Kidney (tissue), 14 donors: ENCODE data around the gene PHLDA1. TPM values are rescaled to one million over a fixed set of nuclear protein-coding genes. Genes with fewer than 3 reads are reported as not detected.

Experiments used
- DNase-seq, 5 donors: peaks; one replicate each; pipeline ENCODE4 v3.0.0-alpha.2; 2013 to 2020
- FAIRE-seq: peaks from 2 replicates; lab custom pipeline; 2012; peaks lifted over from hg19 to GRCh38; lab: Jason Lieb, UNC
- H3K27ac ChIP-seq, 2 donors: one replicate each; pipeline ENCODE4 v1.7.0; 2013; ENCODE audit warnings: low read depth in 2 of 2, low read length in 2 of 2, inconsistent platforms in 1 of 2
- H3K27me3 ChIP-seq: one replicate; pipeline ENCODE4 v1.7.1; 2013; ENCODE audit warnings: low read length, inconsistent platforms; ENCODE audit not compliant: control insufficient read depth, insufficient read depth
- H3K36me3 ChIP-seq, 3 donors: one replicate each; pipeline versions ENCODE4 v1.7.0 to v1.7.1; 2013; ENCODE audit warnings: low read length in 3 of 3, control low read depth in 1 of 3, inconsistent platforms in 1 of 3; ENCODE audit not compliant: insufficient read depth in 3 of 3, control insufficient read depth in 2 of 3
- H3K4me1 ChIP-seq, 3 donors: one replicate each; pipeline versions ENCODE4 v1.7.0 to v1.7.1; 2013; ENCODE audit warnings: low read length in 3 of 3, inconsistent platforms in 1 of 3, low read depth in 1 of 3; ENCODE audit not compliant: control insufficient read depth in 2 of 3, insufficient read depth in 2 of 3
- H3K4me3 ChIP-seq, 3 donors: one replicate each; pipeline versions ENCODE4 v1.7.0 to v1.8.1; 2013; ENCODE audit warnings: low read length in 3 of 3, control low read depth in 1 of 3, inconsistent platforms in 1 of 3
- H3K9ac ChIP-seq, 3 donors: one replicate each; pipeline versions ENCODE4 v1.7.0 to v1.7.1; 2013; ENCODE audit warnings: low read length in 3 of 3, control low read depth in 1 of 3, inconsistent platforms in 1 of 3
- H3K9me3 ChIP-seq, 3 donors: one replicate each; pipeline versions ENCODE4 v1.7.0 to v1.7.1; 2013; ENCODE audit warnings: low read length in 3 of 3, control low read depth in 1 of 3, inconsistent platforms in 1 of 3; ENCODE audit not compliant: control insufficient read depth in 2 of 3, insufficient read depth in 1 of 3
- intact Hi-C: fragments of 100-400 bp; cut with DNase I; formaldehyde crosslinking; loops from one replicate; pipeline ENCODE4 v1.11.1; 2022
- polyA plus RNA-seq: library from polyadenylated mRNA; stranded (reverse); fragments of 350-450 nt; fragmentation: Illumina TruSeq; extraction: RNeasy Lipid Tissue Mini Kit (QIAGEN cat#74804); gene quantifications from one replicate; pipeline ENCODE4 v1.2.3, GENCODE V29; 2014; ENCODE audit warnings: low read depth, low replicate concordance; ENCODE audit not compliant: insufficient read depth
- total RNA-seq: library from RNA; stranded (reverse); fragmentation: NEBNext Ultra II Directional; extraction: Animal tissue kit (Norgen Biotek cat#: 25700); gene quantifications from one replicate; pipeline ENCODE4 v1.2.1, GENCODE V29; 2021
- TF ChIP-seq, protein P1 (sequence below): IDR thresholded peaks from 3 replicates; pipeline ENCODE4 v1.5.1; 2012; ENCODE audit warnings: mild to moderate bottlenecking, moderate library complexity, borderline replicate concordance; ENCODE audit not compliant: insufficient read depth; ENCODE audit errors: extremely low read depth
- donor health status: control.
- donor health status: control.
- donor health status: control.
- donor health status: control.
- donor health status: control.
- donor health status: DM: yes; HTN: yes; CAD: no.
- donor health status: Normal renal cell carcinoma (clear cell type).

Gene PHLDA1
- total and polyA plus RNA-seq, 2 donors from 2014 or later = 9.5 to 15.3 TPM

GRCh38 chr12:76055393-76055792 lies 23.8 kb upstream of the PHLDA1 start:
- Histone ChIP-seq H3K36me3 (peaks cover 5 to 33% (median 15%) of the 10 kb centered on the region in 3 donors), H3K27me3 (no peaks in the 10 kb centered on the region), H3K4me3 (no peak overlapping the region), H3K9me3 (no peaks in the 10 kb centered on the region), H3K9ac (no peak overlapping the region), H3K27ac (no peak overlapping the region), H3K4me1 (no peaks in the 10 kb centered on the region)
- FAIRE-seq = no peak
- TF ChIP-seq, protein P1, sequence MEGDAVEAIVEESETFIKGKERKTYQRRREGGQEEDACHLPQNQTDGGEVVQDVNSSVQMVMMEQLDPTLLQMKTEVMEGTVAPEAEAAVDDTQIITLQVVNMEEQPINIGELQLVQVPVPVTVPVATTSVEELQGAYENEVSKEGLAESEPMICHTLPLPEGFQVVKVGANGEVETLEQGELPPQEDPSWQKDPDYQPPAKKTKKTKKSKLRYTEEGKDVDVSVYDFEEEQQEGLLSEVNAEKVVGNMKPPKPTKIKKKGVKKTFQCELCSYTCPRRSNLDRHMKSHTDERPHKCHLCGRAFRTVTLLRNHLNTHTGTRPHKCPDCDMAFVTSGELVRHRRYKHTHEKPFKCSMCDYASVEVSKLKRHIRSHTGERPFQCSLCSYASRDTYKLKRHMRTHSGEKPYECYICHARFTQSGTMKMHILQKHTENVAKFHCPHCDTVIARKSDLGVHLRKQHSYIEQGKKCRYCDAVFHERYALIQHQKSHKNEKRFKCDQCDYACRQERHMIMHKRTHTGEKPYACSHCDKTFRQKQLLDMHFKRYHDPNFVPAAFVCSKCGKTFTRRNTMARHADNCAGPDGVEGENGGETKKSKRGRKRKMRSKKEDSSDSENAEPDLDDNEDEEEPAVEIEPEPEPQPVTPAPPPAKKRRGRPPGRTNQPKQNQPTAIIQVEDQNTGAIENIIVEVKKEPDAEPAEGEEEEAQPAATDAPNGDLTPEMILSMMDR = no peak
- no peak for DNase-seq
- intact Hi-C loops = no loop called here

- no peak overlapping the region for H3K4me3 ChIP-seq
- H3K9me3 ChIP-seq = no peaks in the 10 kb centered on the region
- intact Hi-C loops = no loop called here
- DNase-seq (no peak), FAIRE-seq (no peak)
- no peaks in the 10 kb centered on the region for H3K4me1 ChIP-seq
- TF ChIP-seq, protein P1 = no peak
- no peaks in the 10 kb centered on the region for H3K27me3 ChIP-seq
- H3K27ac ChIP-seq = no peak overlapping the region
- peaks cover 7 to 36% (median 22%) of the 10 kb centered on the region in 3 donors for H3K36me3 ChIP-seq
- no peak overlapping the region for H3K9ac ChIP-seq
Measured at GRCh38 chr12:76049575-76050251, 18.1 kb upstream of the PHLDA1 start.

GRCh38 chr12:76047742-76048141 lies 16.2 kb upstream of the PHLDA1 start:
- H3K4me1 ChIP-seq = no peaks in the 10 kb centered on the region
- no peak for FAIRE-seq
- H3K27me3 ChIP-seq = no peaks in the 10 kb centered on the region
- intact Hi-C loops = no loop called here
- H3K9ac ChIP-seq = no peak overlapping the region
- TF ChIP-seq, protein P1 = no peak
- H3K36me3 ChIP-seq = peaks cover 4 to 28% (median 16%) of the 10 kb centered on the region in 3 donors
- no peak overlapping the region for H3K4me3 ChIP-seq
- no peaks in the 10 kb centered on the region for H3K9me3 ChIP-seq
- DNase-seq = no peak
- H3K27ac ChIP-seq = no peak overlapping the region
